A549 treated with dexamethasone at 1 μM for 4 hours (cell line): Measurements from ENCODE around the gene NXNL2. TPM values are rescaled to one million over a fixed set of nuclear protein-coding genes. Genes with fewer than 3 reads are reported as not detected.

Experiments used
- total RNA-seq: library from RNA; stranded (reverse); fragments of 200-300 nt; extraction: Qiagen RNA extraction; gene quantifications from 5 replicates; pipeline ENCODE4 v1.2.3, GENCODE V29; 2022

The NXNL2 gene
- 0.52 to 0.88 TPM (median 0.71 TPM) in 5 replicates for total RNA-seq

DNA sequence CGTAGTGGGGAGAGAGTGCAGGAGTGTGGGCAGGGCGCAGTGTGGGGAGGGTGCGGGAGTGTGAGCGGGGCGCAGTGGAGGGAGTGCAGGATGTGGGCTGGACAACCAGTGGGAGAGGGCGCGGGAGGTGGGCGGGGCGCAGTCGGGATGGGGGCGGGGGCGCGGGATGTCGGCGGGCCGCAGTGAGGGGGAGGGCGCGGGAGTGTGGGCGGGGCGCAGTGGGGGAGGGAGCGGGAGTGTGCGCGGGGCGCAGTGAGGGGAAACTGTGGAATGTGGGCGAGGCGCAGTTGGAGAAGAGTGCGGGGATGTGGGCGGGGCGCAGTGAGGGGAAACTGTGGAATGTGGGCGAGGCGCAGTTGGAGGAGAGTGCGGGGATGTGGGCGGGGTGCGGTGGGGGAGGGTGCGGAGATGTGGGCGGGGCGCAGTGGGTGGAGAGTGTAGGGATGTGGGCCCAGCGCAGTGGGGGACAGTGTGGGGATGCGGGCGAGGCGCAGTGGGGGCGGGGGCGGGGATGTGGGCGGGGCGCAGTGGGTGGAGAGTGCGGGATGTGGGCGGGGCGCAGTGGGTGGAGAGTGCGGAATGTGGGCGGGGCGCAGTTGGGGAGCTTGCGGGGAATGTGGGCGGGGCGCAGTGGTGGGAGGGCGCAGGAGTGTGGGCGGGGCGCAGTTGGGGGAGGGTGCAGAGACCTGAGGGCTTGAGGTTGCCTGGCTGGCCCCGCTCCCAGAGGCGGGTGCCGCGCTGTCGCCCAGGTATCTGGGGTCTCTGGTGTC, at the start of gene NXNL2:
Gene NXNL2, plus strand, starts transcription at position 723 of the 770 bp plus-strand sequence. CDS start 257 bp downstream, outside the sequence.

Other genes with a start within 250 kb of the NXNL2 start
- gene SPIN1, start 146.7 kb upstream of the NXNL2 start, total RNA-seq = 34.8 to 48.9 TPM (median 46.3 TPM) in 5 replicates